Left lung (tissue), 10 donors: ENCODE measurements around the gene VPS37B. TPM values are rescaled to one million over a fixed set of nuclear protein-coding genes. Genes with fewer than 3 reads are reported as not detected.

Experiments
- ATAC-seq: fragments of 200-7000 bp; cut with Tn5 transposase; one replicate; pipeline ENCODE4 v1.9.1; 2020; ENCODE audit warnings: moderate library complexity
- DNase-seq, 4 donors: peaks; one replicate each; pipeline ENCODE4 v3.0.0-alpha.2; 2013 to 2020
- H3K27ac ChIP-seq, 2 donors: fragments of 200-600 bp; sonication (generic) in 1 of 2; one replicate each; pipeline versions ENCODE4 v1.5.0 to v1.8.0; 2020 to 2021
- H3K27me3 ChIP-seq, 2 donors: fragments of 200-600 bp; sonication (generic) in 1 of 2; one replicate each; pipeline versions ENCODE4 v1.5.0 to v1.8.0; 2020 to 2021
- H3K36me3 ChIP-seq, 2 donors: fragments of 200-600 bp; sonication (generic) in 1 of 2; one replicate each; pipeline versions ENCODE4 v1.5.0 to v1.8.0; 2020 to 2021
- H3K4me1 ChIP-seq, 2 donors: fragments of 200-600 bp; one replicate each; pipeline ENCODE4 v1.8.0; 2021
- H3K4me3 ChIP-seq, 2 donors: fragments of 200-600 bp; sonication (generic) in 1 of 2; one replicate each; pipeline versions ENCODE4 v1.5.0 to v1.8.0; 2020 to 2021; ENCODE audit warnings: mild to moderate bottlenecking in 1 of 2
- H3K9me3 ChIP-seq, 2 donors: fragments of 200-600 bp; sonication (generic) in 1 of 2; one replicate each; pipeline versions ENCODE4 v1.5.0 to v1.8.0; 2020 to 2021
- intact Hi-C, 2 donors: fragments of 100-400 bp; cut with DNase I; formaldehyde crosslinking; loops; one replicate each; pipeline versions ENCODE4 v1.11.2 to v1.14.2; 2022
- polyA plus RNA-seq, 6 donors: library from polyadenylated mRNA; unstranded; fragments of 120-200 nt; gene quantifications; one replicate each; pipeline ENCODE4 v1.2.1, GENCODE V29; 2013; ENCODE audit not compliant: insufficient read length in 6 of 6
- total RNA-seq, 2 donors: library from RNA; stranded (reverse); fragmentation: NEBNext Ultra II Directional; extraction: Animal tissue kit (Norgen Biotek cat#: 25700); gene quantifications; one replicate each; pipeline ENCODE4 v1.2.1, GENCODE V29; 2021
- TF ChIP-seq, protein P1 (sequence below), 2 donors: fragments of 200-600 bp; sonication (generic) in 1 of 2; IDR thresholded peaks; one replicate each; pipeline versions ENCODE4 v1.5.0 to v1.8.0; 2021; ENCODE audit warnings: antibody characterized with exemption in 2 of 2
- donor health status: DM: no; HTN: yes; CAD: no.
- donor health status: DM: no; HTN: no; CAD: no.

VPS37B gene
- total and polyA plus RNA-seq, 8 donors = 23.2 to 35.8 (median 29.7) TPM

DNA sequence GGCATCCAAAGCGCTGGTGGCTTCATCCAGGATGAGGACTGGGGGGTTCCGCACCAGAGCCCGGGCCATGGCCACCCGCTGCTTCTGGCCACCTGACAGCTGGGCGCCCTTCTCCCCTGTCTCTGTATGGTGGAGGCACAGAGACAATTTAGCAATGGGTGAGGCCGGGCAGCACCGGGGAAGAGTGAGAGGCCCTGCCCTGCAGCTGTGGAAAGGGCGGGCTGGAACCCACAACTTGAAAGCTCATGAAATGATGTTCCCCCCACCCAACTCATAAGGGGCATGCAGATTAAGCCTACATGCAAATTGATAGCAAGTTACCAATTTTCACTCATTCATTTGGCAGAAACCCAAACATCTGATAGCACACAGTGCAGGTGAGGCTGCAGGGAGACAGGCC is 36.3 kb upstream of the VPS37B start:
- no peak overlapping the region for H3K27ac ChIP-seq
- no peak overlapping the region for H3K4me3 ChIP-seq
- peaks cover 0 to 9% of the 10 kb centered on the region in 2 donors for H3K4me1 ChIP-seq
- DNase-seq (no peak), ATAC-seq (no peak)
- no peaks in the 10 kb centered on the region for H3K36me3 ChIP-seq
- intact Hi-C loops = no loop called here
- TF ChIP-seq, protein P1, sequence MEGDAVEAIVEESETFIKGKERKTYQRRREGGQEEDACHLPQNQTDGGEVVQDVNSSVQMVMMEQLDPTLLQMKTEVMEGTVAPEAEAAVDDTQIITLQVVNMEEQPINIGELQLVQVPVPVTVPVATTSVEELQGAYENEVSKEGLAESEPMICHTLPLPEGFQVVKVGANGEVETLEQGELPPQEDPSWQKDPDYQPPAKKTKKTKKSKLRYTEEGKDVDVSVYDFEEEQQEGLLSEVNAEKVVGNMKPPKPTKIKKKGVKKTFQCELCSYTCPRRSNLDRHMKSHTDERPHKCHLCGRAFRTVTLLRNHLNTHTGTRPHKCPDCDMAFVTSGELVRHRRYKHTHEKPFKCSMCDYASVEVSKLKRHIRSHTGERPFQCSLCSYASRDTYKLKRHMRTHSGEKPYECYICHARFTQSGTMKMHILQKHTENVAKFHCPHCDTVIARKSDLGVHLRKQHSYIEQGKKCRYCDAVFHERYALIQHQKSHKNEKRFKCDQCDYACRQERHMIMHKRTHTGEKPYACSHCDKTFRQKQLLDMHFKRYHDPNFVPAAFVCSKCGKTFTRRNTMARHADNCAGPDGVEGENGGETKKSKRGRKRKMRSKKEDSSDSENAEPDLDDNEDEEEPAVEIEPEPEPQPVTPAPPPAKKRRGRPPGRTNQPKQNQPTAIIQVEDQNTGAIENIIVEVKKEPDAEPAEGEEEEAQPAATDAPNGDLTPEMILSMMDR (IDR thresholded peaks at IDR 0.05) = no peak
- H3K9me3 ChIP-seq = no peaks in the 10 kb centered on the region
- H3K27me3 ChIP-seq = no peaks in the 10 kb centered on the region

DNA sequence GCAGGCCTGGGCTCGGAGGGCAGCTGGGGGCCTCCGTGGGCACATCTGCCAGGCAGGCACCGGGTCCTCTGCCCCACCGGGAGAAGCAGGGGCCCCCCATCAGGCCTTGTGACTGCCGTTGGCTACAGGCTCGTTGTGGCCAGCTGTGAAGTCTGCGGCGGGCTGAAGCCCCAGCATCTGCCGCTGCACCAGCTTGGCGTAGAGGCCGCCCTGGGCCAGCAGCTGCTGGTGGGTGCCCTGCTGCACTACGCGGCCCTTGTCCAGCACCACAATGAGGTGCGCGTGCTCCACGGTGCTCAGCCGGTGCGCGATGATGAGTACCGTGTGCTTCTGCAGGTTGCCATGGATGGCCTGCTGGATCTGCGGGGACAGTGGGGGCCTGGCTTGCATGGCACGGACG is 33.9 kb upstream of the VPS37B start:
- DNase-seq (no peak), ATAC-seq (no peak)
- TF ChIP-seq, protein P1 (IDR thresholded peaks at IDR 0.05) = no peak
- peaks cover 0 to 13% of the 10 kb centered on the region in 2 donors for H3K4me1 ChIP-seq
- intact Hi-C loops = no loop called here
- no peaks in the 10 kb centered on the region for H3K9me3 ChIP-seq
- H3K27me3 ChIP-seq = no peaks in the 10 kb centered on the region
- H3K36me3 ChIP-seq = no peaks in the 10 kb centered on the region
- H3K4me3 ChIP-seq = no peak overlapping the region
- H3K27ac ChIP-seq = no peak overlapping the region

DNA sequence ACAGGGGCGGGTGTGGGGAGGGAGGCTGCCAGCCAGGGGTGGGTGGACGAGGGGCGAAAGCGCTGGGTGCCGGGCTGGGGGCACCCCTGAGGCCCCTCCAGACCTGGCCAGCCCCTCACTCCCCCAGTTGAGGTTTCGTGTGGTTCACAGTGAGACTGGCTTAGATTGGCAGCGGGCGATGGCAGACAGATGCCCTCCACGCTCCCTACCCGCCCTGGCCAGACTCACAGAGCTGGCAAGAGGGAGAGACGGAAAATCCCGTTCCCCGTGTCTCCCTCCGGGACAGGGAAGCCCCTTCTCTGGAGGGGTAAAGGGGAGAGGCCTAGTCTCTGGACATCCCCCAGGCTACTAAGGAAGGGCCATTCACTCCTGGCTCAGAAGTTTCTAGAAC is 33.2 kb upstream of the VPS37B start:
- H3K27me3 ChIP-seq = no peaks in the 10 kb centered on the region
- intact Hi-C loops = no loop called here
- no peak for DNase-seq
- no peaks in the 10 kb centered on the region for H3K9me3 ChIP-seq
- TF ChIP-seq, protein P1 (IDR thresholded peaks at IDR 0.05) = no peak
- H3K27ac ChIP-seq = no peak overlapping the region
- ATAC-seq = no peak
- H3K36me3 ChIP-seq = no peaks in the 10 kb centered on the region
- peaks cover 0 to 13% of the 10 kb centered on the region in 2 donors for H3K4me1 ChIP-seq
- H3K4me3 ChIP-seq = no peak overlapping the region

DNA sequence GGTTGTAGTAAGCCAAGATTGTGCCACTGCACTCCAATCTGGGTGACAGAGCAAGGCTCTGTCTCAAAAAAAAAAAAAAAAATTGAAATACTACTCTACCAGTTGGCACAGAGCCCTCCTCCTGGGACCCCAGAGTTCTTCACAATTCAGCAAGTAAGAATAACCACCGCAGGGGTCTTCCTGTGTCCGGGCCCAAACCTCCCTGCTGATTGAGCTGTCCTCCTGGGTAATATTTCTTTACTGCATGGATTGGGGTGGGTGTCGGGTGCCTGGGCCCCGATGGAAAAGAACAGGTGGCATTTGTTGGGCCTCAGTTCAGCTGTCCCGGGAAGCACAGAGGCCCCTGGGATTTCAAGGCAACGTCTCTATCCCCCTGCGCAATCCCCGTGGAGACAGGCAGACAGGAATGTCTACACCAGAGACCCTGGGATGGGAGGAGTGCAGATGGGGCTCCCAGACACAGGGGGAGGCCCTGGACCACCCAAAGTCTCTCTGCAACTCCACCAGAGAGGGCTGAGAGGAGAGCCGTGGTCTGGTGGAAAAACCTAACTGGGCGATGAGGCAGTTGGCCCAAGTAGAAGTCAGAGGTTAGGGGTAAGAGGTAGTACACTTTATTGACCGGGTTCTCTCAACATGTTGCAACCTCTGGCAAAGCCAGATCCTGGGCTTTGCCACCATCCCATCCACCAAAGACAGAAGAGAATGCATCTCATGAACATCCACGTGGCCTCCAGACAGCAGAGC is 32.7 kb upstream of the VPS37B start:
- peaks cover 0 to 13% of the 10 kb centered on the region in 2 donors for H3K4me1 ChIP-seq
- intact Hi-C loops = no loop called here
- H3K4me3 ChIP-seq = no peak overlapping the region
- no peaks in the 10 kb centered on the region for H3K36me3 ChIP-seq
- no peaks in the 10 kb centered on the region for H3K9me3 ChIP-seq
- ATAC-seq = no peak
- no peak for DNase-seq
- TF ChIP-seq, protein P1 (IDR thresholded peaks at IDR 0.05) = no peak
- H3K27me3 ChIP-seq = no peaks in the 10 kb centered on the region
- no peak overlapping the region for H3K27ac ChIP-seq

DNA sequence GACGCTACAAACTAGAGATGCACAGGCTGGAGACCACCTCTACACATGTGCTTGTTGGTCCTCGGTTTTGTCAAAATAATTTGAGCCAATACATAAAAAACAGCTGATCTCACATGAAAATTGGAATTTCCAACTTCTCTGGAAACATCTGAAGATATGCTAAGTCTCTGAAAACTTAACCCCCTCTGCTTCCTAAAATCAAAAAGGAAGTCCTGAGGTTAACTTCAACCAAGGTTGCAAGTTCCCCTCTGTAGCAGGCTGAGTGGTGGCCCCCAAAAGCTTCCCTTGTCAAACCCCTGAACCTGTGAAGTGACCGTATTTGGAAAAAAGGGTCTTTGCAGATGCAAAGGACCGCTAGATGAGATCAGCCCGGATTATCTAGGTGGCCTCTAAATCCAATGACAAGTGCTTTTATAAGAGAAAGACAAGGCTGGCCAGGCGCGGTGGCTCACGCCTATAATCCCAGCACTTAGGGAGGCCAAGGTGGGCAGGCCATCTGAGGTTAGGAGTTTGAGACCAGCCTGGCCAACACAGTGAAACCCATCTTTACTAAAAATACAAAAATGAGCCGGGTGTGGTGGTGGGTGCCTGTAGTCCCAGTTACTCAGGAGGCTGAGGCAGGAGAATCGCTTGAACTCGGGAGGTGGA is 32.0 kb upstream of the VPS37B start:
- Histone ChIP-seq H3K9me3 (no peaks in the 10 kb centered on the region), H3K4me3 (no peak overlapping the region), H3K27me3 (no peaks in the 10 kb centered on the region), H3K36me3 (no peaks in the 10 kb centered on the region), H3K27ac (no peak overlapping the region), H3K4me1 (peaks cover 0 to 13% of the 10 kb centered on the region in 2 donors)
- ATAC-seq (no peak), DNase-seq (no peak)
- TF ChIP-seq, protein P1 (IDR thresholded peaks at IDR 0.05) = no peak
- intact Hi-C loops = no loop called here
